Kidney epithelial cell (primary cell): Measurements from ENCODE around the gene PGAP2. TPM values are rescaled to one million over a fixed set of nuclear protein-coding genes. Genes with fewer than 3 reads are reported as not detected.
"Not testable (repeated sequence)": the region's sequence is repeated elsewhere in the genome, so short reads cannot be mapped to it uniquely, and the experiment has no call there.

Source experiments
- DNase-seq: peaks from one replicate; pipeline ENCODE4 v3.0.0-alpha.2; 2010; ENCODE audit warnings: low read depth
- H3K27me3 ChIP-seq: 2 replicates; pipeline ENCODE4 v1.6.0; 2011; ENCODE audit warnings: low read length; ENCODE audit not compliant: control insufficient read depth, insufficient read depth
- H3K36me3 ChIP-seq: 2 replicates; pipeline ENCODE4 v1.5.1; 2011; ENCODE audit warnings: low read length; ENCODE audit not compliant: control insufficient read depth, insufficient read depth
- H3K4me3 ChIP-seq: 2 replicates; pipeline ENCODE4 v1.5.1; 2011; ENCODE audit warnings: low read depth, mild to moderate bottlenecking, control low read depth, low read length
- total RNA-seq: library from RNA; depleted of rRNA; stranded (reverse); fragments of >200 nt; gene quantifications from 2 replicates; pipeline ENCODE4 v1.2.3, GENCODE V29; 2015
- TF ChIP-seq, protein P1 (sequence below): IDR thresholded peaks from 2 replicates; pipeline ENCODE4 v1.5.1; 2011; ENCODE audit warnings: mild to moderate bottlenecking, moderate library complexity, low read length, control low read depth, inconsistent platforms; ENCODE audit not compliant: insufficient read depth, poor library complexity, severe bottlenecking

Gene PGAP2
- total RNA-seq, 1 donor from 2014 or later, result 20.3 TPM

DNA sequence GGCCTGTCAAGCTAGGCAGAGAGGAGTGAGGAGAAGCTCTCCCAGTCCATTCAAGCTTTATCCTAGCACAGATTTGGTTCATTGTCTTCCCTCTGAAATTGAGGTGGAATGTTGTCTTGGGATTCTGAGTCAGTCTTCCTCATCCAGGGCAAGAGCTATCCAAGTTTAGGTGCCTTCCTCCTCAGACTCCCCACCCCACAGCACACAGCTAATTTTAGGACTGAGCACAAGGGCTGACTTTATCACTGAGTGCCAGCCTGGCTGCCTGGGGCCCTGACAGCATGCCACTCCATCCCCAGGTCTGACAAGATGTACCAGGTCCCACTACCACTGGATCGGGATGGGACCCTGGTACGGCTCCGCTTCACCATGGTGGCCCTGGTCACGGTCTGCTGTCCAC lies 2.6 kb downstream of the PGAP2 start:
- H3K27me3 ChIP-seq, result no peaks in the 10 kb centered on the region
- TF ChIP-seq, protein P1, sequence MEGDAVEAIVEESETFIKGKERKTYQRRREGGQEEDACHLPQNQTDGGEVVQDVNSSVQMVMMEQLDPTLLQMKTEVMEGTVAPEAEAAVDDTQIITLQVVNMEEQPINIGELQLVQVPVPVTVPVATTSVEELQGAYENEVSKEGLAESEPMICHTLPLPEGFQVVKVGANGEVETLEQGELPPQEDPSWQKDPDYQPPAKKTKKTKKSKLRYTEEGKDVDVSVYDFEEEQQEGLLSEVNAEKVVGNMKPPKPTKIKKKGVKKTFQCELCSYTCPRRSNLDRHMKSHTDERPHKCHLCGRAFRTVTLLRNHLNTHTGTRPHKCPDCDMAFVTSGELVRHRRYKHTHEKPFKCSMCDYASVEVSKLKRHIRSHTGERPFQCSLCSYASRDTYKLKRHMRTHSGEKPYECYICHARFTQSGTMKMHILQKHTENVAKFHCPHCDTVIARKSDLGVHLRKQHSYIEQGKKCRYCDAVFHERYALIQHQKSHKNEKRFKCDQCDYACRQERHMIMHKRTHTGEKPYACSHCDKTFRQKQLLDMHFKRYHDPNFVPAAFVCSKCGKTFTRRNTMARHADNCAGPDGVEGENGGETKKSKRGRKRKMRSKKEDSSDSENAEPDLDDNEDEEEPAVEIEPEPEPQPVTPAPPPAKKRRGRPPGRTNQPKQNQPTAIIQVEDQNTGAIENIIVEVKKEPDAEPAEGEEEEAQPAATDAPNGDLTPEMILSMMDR, result no peak
- no peak overlapping the region for H3K4me3 ChIP-seq
- no peak for DNase-seq
- H3K36me3 ChIP-seq, result no peaks in the 10 kb centered on the region

DNA sequence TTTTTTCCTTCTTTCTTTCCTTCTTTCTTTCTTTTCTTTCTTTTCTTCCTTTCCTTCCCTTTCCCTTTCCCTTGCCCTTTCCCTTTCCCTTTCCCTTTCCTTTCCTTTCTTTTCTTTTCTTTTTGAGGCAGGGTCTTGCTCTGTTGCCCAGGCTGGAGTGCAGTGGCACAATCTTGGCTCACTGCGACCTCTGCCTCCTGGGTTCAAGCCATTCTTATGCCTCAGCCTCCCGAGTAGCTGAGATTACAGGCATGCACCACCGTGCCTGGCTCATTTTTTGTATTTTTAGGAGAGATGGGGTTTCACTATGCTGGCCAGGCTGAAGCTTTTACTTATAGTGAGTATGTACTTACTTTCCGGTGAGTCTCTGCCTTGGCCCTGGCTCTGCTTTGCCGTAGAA lies 6.5 kb downstream of the PGAP2 start:
- H3K4me3 ChIP-seq, H3K27me3 ChIP-seq, DNase-seq, H3K36me3 ChIP-seq: not testable (repeated sequence)

DNA sequence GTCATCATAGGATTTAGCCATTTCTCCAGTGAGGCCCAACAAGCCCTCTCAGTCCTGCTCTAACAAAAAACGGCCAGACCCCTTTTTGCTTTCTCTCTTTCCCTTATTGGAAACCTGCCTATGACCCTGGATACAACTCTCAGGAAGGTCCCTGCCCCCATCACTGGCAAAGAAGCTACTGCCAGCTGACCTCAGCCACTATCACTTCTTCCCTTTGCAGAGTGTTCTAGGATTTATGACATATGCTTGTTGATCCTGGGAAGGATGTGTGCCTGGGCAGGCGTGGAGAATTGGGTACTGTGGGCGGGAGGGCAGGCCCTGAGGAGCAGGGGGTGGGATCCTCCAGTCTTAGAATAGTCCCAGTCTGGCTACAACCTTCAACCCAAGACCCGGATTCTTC lies 7.5 kb downstream of the PGAP2 start:
- no peak for DNase-seq
- TF ChIP-seq, protein P1, result no peak
- Histone ChIP-seq H3K4me3 (no peak overlapping the region), H3K27me3 (no peaks in the 10 kb centered on the region), H3K36me3 (no peaks in the 10 kb centered on the region)

DNA sequence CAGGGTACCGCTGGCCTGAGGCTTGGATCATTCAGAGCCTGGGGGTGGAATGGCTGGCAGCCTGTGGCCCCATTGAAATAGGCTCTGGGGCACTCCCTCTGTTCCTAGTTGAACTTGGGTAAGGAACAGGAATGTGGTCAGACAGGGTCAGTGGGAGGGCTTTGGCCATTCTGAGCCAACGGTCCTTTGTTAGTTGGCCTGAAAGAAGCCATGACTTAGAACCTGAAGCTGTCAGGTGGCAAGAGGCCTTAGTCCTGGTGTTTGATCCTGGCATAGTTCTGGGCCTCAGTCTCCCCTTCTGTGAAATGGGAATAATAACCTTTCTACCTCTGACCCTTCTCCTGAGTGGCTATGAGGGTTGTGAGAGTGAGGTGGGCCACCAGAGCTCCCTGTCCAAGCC lies 8.3 kb downstream of the PGAP2 start:
- no peak overlapping the region for H3K4me3 ChIP-seq
- DNase-seq, result no peak
- TF ChIP-seq, protein P1, result no peak
- no peaks in the 10 kb centered on the region for H3K36me3 ChIP-seq
- H3K27me3 ChIP-seq, result no peaks in the 10 kb centered on the region

DNA sequence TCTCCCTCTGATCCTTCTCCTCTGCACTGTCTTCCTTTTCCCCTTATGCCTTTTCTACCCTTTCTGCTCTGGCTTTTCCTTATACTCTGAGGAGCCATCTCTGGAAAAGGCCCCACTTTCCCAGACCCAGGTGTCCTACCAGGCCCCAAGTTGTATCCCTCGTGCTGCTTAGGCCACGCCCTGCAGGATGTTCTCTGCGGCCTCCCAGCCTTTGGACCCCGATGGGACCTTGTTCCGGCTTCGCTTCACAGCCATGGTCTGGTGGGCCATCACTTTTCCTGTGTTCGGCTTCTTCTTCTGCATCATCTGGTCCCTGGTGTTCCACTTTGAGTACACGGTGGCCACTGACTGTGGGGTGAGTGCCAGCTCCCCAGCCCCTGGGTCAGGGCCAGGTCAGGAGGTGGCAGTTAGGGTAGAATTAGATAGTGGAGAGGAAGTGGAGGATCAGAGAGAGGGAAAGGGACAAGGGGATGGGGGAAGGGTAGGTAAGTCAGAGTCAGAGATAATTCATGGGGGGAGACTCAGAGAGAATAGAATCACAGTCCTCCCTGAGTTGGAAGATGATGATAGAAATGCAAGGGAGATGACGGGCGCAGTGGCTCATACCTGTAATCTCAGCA lies 8.9 kb downstream of the PGAP2 start:
- H3K27me3 ChIP-seq, result no peaks in the 10 kb centered on the region
- TF ChIP-seq, protein P1, result no peak
- no peak overlapping the region for H3K4me3 ChIP-seq
- no peak for DNase-seq
- no peaks in the 10 kb centered on the region for H3K36me3 ChIP-seq

DNA sequence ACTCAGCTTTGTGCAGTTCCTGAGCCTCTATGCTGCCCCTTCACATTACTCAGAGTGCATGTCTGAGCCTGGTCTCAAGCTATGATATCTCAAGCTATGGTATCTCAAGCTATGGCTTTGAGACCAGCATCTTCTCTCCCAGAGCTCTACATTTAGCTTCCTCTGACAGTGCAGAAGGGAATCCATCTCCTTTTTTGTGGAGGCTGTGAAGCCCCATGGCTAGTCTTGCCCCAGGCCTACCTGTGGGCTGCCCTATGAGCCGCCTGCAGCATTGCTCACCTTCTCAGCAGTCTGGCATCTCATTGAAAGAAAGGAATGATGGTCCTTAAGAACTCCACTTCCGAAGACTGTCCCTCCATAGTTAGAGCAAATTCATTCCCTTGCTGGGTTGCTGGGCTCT lies 12.6 kb downstream of the PGAP2 start:
- no peak for DNase-seq
- no peaks in the 10 kb centered on the region for H3K27me3 ChIP-seq
- H3K4me3 ChIP-seq, result no peak overlapping the region
- TF ChIP-seq, protein P1, result no peak
- no peaks in the 10 kb centered on the region for H3K36me3 ChIP-seq
